Measurements from ENCODE around the gene MESP1. TPM values are rescaled to one million over a fixed set of nuclear protein-coding genes. Genes with fewer than 3 reads are reported as not detected.

Gene MESP1
- 1 to 10 TPM in 5 of 6 experiments, under 1 TPM in 1; 0.86 to 3.0 (median 2.1) TPM for total RNA-seq
- long read RNA-seq, result 0 reads

- TF ChIP-seq CTCF (IDR thresholded peaks at IDR 0.05), result peak; percentile 66 to 78 (median 72)
- peak; percentile 80 for TF ChIP-seq POLR2A (IDR thresholded peaks at IDR 0.05)
- ATAC-seq, result peak; percentile 93 to 97 (median 95)
- H3K4me1 ChIP-seq, result peaks cover 0 to 10% (median 0%) of the 10 kb centered on the region in 4 donors
- H3K4me3 ChIP-seq, result peak within 1 kb of the TSS; percentile 70 to 72 (median 72)
- 11% methylated on average over 14 of the region's 114 CpGs for WGBS (ENCODE audit: insufficient coverage, low coverage, low lambda C conversion rate, missing lambda C conversion rate)
- no peaks in the 10 kb centered on the region for H3K27me3 ChIP-seq
- intact Hi-C loops (cut with DNase I), result no loop called here
- no peaks in the 10 kb centered on the region for H3K9me3 ChIP-seq
- peak; percentile 94 to 96 (median 95) for DNase-seq
- H3K27ac ChIP-seq, result peak within 1 kb of the TSS; percentile 31 to 63 (median 45)
- H3K36me3 ChIP-seq, result no peaks in the 10 kb centered on the region
Observed at GRCh38 chr15:89750560-89751542, at the start of gene MESP1. Gene MESP1 (minus strand): TSS chr15:89751249. CDS start chr15:89751231, 18 bp downstream.

DNA sequence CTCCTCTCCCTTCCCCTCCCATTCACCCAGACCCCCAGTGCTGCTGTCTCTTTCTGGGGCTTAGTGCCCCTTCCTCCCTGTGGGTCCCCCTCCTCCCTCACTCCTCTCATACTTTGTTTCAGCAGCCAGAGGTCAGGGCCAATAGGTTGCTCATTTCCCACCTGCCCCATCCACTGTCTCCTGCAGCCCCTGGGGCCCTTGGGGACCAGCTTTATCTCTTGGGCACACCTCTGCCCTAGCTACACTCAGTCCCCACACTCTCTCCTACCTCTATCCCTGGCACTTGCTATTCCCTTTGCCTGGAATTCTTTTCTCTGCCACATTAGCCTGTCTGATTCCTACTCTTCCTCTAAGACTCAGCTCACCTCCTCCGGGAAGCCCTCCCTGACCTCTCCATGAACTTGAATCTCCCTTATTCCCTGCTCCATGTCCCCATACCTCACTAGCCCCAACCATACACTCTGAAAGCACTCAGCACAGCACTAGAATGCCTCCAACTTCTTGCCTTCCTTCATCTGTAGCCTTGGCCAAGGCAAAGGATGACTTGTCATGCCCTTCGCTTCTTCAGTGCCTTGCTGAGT is 49.0 kb upstream of the MESP1 start:
- Histone ChIP-seq H3K4me1 (peaks cover 0 to 34% (median 8%) of the 10 kb centered on the region in 4 donors), H3K36me3 (peaks cover 0 to 77% (median 42%) of the 10 kb centered on the region in 4 donors), H3K4me3 (no peak overlapping the region), H3K27me3 (no peaks in the 10 kb centered on the region), H3K9me3 (no peaks in the 10 kb centered on the region), H3K27ac (no peak overlapping the region)
- intact Hi-C loops (cut with DNase I), result no loop called here
- DNase-seq (no peak), ATAC-seq (no peak)
- 88% methylated on average over 2 of the region's 2 CpGs for WGBS (ENCODE audit: insufficient coverage, low coverage, low lambda C conversion rate, missing lambda C conversion rate)
- TF ChIP-seq CTCF (IDR thresholded peaks at IDR 0.05) (no peak), POLR2A (IDR thresholded peaks at IDR 0.05) (no peak)

DNA sequence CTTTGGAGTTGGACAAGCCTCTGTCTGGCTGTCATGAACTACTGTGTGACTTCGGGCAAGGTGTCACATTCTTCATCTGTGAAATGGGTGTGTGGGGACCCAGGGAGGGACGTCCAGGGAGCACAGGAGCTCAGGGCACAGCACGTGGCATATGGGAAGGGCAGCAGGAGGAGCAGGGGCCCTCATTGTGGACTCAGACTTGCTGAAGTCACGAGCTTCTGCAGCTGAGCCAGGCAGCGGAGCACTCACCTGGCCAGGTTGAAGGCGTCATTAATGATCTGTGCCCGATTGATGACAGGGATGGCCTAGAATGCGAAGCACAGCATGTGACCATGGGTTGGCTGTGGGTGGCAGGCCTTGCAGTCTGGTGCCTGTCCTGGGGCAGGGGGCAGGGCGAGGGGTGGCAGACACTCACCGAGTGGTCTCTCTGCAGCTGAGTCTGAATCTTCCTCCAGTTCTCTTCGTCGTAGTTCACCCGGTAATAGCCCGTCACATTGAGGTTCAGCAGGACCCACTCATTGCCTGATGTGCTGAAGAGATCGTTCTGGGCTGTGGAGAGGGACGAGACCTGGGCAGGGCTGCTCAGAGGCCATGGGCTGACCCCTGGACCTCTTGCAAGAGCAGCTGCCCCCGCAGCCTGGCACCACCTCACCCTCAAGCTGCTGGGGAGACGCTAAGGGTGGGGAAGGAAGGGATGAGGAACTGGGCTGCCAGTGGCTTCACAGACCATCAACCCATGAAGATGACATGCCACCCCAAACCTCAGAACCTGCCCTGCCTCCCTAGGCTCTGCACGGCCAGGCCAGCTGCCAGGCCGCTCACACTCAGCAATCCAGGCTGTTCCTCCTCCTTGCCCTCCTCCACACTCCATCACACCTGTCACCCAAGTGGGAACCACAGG is 48.2 kb upstream of the MESP1 start:
- Histone ChIP-seq H3K36me3 (peaks cover 0 to 77% (median 42%) of the 10 kb centered on the region in 4 donors), H3K27ac (no peak overlapping the region), H3K4me3 (no peak overlapping the region), H3K27me3 (no peaks in the 10 kb centered on the region), H3K9me3 (no peaks in the 10 kb centered on the region), H3K4me1 (peaks cover 0 to 33% (median 9%) of the 10 kb centered on the region in 4 donors)
- 84% methylated on average over 7 of the region's 20 CpGs for WGBS (ENCODE audit: insufficient coverage, low coverage, low lambda C conversion rate, missing lambda C conversion rate)
- intact Hi-C loops (cut with DNase I), result no loop called here
- DNase-seq, result no peak
- TF ChIP-seq CTCF (IDR thresholded peaks at IDR 0.05) (no peak), POLR2A (IDR thresholded peaks at IDR 0.05) (no peak)
- ATAC-seq, result no peak

GRCh38 chr15:89797678-89798201 is 46.7 kb upstream of the MESP1 start:
- TF ChIP-seq CTCF (IDR thresholded peaks at IDR 0.05) (no peak), POLR2A (IDR thresholded peaks at IDR 0.05) (no peak)
- Histone ChIP-seq H3K4me1 (peaks cover 0 to 19% (median 5%) of the 10 kb centered on the region in 4 donors), H3K36me3 (peaks cover 3 to 78% (median 45%) of the 10 kb centered on the region in 4 donors), H3K27ac (no peak overlapping the region), H3K27me3 (no peaks in the 10 kb centered on the region), H3K9me3 (no peaks in the 10 kb centered on the region), H3K4me3 (no peak overlapping the region)
- DNase-seq (no peak), ATAC-seq (no peak)
- intact Hi-C loops (cut with DNase I), result no loop called here
- 88% methylated on average over 3 of the region's 4 CpGs for WGBS (ENCODE audit: insufficient coverage, low coverage, low lambda C conversion rate, missing lambda C conversion rate)

Data from right lobe of liver (tissue), 6 donors.